ENCODE measurements around the gene MKS1.

MKS1 gene

GRCh38 chr17:58219007-58219788 lies at the start of gene MKS1:
Gene MKS1, minus strand, starts transcription at chr17:58219255. Its CDS starts 25 bp downstream, at chr17:58219230.
- TF ChIP-seq GATA2 (IDR thresholded peaks at IDR 0.05; ENCODE audit: low read depth, low read length) (no peak), GATA3 (IDR thresholded peaks at IDR 0.05; ENCODE audit: low read depth, low read length) (no peak)

GRCh38 chr17:58268326-58268725 lies 49.3 kb upstream of the MKS1 start:
- TF ChIP-seq GATA3 (IDR thresholded peaks at IDR 0.05; ENCODE audit: low read depth, low read length) (no peak), GATA2 (IDR thresholded peaks at IDR 0.05; ENCODE audit: low read depth, low read length) (no peak)

- TF ChIP-seq GATA3 (IDR thresholded peaks at IDR 0.05; ENCODE audit: low read depth, low read length) = no peak
- no peak for TF ChIP-seq GATA2 (IDR thresholded peaks at IDR 0.05; ENCODE audit: low read depth, low read length)
Observed at GRCh38 chr17:58267347-58268324, 48.6 kb upstream of the MKS1 start.

DNA sequence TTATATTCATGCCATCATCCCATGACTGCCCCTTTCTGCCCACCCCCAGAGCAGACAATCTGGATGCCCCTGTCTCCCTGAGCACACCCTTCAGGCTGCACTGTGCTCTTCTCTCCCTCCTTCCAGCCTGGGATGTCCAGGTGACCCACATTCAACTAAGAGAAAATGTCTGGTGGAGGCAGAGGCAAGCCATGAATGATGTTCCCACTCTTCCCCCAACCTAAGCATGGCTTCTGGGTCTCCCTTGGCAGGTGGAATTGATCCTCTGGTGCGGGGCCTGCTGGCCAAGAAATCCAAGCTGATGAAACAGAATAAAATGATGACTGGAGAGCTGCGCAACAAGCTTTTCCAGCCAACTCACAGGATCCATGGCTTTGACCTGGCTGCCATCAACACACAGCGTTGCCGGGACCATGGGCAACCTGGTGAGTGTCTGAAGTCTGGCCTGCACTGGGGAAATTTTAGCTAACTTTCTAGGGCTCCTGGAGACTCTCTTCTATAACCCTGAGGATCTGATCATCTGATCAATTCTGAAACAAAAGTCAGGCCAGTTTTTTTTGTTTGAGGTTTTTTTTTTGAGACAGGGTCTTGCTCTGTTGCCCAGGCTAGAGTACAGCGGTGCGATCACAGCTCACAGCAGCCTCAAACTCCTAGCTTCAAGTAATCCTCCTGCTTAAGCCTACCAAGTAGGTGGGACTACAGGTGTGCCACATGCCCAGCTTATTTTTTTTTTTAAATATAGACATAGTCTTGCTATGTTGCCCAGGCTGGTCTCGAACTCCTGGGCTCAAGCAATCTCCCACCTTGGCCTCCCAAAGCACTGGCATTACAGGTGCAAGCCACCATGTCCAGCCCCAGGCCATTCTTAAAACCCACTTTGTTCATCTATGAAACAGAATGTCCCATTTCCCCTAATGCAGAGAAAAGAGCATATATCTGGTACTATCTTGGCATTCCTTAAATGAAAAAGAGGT lies 47.1 kb upstream of the MKS1 start:
- TF ChIP-seq GATA2 (IDR thresholded peaks at IDR 0.05; ENCODE audit: low read depth, low read length) (no peak), GATA3 (IDR thresholded peaks at IDR 0.05; ENCODE audit: low read depth, low read length) (no peak)

DNA sequence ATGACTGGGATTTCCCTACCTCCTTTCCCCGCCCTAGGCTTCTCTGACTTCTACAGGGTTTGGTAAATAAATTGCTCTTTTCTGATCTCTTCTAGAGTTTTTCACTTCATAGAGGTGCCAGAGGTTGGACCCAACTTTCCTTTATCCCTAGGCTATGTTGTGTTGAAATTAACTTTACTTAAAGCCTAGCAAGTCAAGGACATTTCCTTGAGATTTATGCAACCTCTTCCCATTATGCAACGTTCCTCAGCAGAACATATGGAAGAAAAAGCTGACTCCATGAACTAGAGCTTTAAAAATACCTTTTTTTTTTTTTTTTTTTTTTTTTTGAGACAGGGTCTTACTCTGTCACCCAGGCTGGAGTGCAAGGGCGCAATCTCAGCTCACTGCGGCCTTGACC lies 46.2 kb upstream of the MKS1 start:
- TF ChIP-seq GATA3 (IDR thresholded peaks at IDR 0.05; ENCODE audit: low read depth, low read length) (no peak), GATA2 (IDR thresholded peaks at IDR 0.05; ENCODE audit: low read depth, low read length) (no peak)

DNA sequence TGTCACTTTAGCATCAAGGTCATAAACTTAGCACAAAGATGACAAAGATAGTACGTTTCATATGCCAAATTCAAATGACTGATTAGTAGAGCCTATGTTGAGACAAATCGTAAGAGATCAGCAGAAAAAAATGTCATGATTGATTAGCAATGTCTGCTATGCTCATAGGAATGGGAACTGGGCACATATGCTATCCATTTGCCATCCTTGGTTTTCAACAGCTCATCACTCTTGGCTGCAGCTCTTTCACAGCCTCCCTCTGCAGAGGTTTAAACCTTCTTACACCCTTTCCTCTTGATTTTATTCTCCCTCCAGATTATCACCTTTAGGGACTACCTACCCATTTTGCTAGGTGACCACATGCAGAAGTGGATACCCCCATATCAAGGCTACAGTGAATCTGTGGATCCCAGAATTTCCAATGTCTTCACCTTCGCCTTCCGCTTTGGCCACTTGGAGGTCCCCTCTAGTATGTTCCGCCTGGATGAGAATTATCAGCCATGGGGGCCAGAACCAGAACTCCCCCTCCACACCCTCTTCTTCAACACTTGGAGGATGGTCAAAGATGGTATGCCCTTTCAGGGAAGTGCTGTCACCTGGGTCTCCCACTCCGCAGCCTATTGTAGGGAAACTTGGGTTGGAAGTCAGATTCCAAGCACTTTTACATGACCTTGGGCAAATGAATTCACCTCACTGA lies 45.5 kb upstream of the MKS1 start:
- TF ChIP-seq GATA2 (IDR thresholded peaks at IDR 0.05; ENCODE audit: low read depth, low read length) (no peak), GATA3 (IDR thresholded peaks at IDR 0.05; ENCODE audit: low read depth, low read length) (no peak)

- no peak for TF ChIP-seq GATA3 (IDR thresholded peaks at IDR 0.05; ENCODE audit: low read depth, low read length)
- no peak for TF ChIP-seq GATA2 (IDR thresholded peaks at IDR 0.05; ENCODE audit: low read depth, low read length)
Observed at GRCh38 chr17:58263773-58264172, 44.7 kb upstream of the MKS1 start.

DNA sequence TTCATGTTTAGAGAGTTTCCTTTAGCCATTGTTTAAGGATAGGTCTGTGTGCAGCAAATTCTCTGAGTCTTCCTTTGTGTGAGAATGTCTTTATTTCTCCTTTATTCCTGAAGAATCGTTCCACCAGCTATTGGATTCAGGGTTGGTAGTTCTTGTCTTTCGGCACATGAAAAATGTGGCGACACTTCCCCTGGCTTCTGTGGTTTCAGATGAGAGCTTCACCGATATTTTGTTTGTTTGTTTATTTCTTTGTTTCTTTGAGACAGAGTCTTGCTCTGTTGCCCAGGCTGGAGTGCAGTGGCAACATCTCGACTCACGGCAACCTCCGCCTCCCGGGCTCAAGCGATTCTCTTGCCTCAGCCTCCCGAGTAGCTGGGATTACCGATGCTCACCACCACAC lies 43.1 kb upstream of the MKS1 start:
- TF ChIP-seq GATA2 (IDR thresholded peaks at IDR 0.05; ENCODE audit: low read depth, low read length) (no peak), GATA3 (IDR thresholded peaks at IDR 0.05; ENCODE audit: low read depth, low read length) (no peak)

- no peak for TF ChIP-seq GATA3 (IDR thresholded peaks at IDR 0.05; ENCODE audit: low read depth, low read length)
- TF ChIP-seq GATA2 (IDR thresholded peaks at IDR 0.05; ENCODE audit: low read depth, low read length) = no peak
Observed at GRCh38 chr17:58254803-58255202, 35.7 kb upstream of the MKS1 start.

DNA sequence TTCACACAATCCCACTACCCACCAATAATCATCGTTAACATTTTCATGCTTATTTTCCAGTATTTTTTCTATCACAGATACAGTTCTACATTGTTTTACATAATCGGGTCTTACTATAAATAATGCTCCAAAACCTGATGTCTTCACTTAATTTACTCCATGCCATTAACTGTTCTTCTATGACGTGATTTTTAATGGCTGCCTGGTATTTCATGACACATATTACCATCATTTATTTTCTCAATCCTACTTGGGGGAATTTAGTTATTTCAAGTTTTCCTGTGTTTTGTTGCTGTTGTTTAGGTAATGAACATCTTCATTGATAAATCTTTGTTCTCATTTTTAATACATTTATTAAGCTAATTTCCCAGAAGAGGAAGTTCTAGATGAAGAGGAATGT lies 34.0 kb upstream of the MKS1 start:
- TF ChIP-seq GATA3 (IDR thresholded peaks at IDR 0.05; ENCODE audit: low read depth, low read length) (no peak), GATA2 (IDR thresholded peaks at IDR 0.05; ENCODE audit: low read depth, low read length) (no peak)

DNA sequence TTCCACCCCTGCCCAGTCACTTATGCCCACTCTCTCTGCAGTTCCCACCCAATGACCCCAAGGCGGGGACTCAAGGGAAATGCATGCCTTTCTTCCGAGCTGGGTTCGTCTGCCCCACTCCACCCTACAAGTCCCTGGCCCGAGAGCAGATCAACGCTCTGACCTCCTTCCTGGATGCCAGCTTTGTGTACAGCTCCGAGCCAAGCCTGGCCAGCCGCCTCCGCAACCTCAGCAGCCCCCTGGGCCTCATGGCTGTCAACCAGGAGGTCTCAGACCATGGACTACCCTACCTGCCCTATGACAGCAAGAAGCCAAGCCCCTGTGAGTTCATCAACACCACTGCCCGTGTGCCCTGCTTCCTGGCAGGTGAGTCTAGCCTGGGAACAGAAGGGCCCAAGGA lies 33.1 kb upstream of the MKS1 start:
- TF ChIP-seq GATA2 (IDR thresholded peaks at IDR 0.05; ENCODE audit: low read depth, low read length) = no peak
- TF ChIP-seq GATA3 (IDR thresholded peaks at IDR 0.05; ENCODE audit: low read depth, low read length) = no peak

- no peak for TF ChIP-seq GATA3 (IDR thresholded peaks at IDR 0.05; ENCODE audit: low read depth, low read length)
- no peak for TF ChIP-seq GATA2 (IDR thresholded peaks at IDR 0.05; ENCODE audit: low read depth, low read length)
Observed at GRCh38 chr17:58250344-58251011, 31.4 kb upstream of the MKS1 start.

All from SH-SY5Y (cell line).